IMR-90 (cell line): Measurements from ENCODE around the gene PLCG2. TPM values are rescaled to one million over a fixed set of nuclear protein-coding genes. Genes with fewer than 3 reads are reported as not detected.

Experiments
- ATAC-seq: fragments of 200-7000 bp; cut with Tn5 transposase; 2 replicates; pipeline ENCODE4 v1.9.1; 2020; ENCODE audit warnings: low read depth, mild to moderate bottlenecking, moderate library complexity
- BruUV-seq: library from RNA; stranded (reverse); fragments of 400-500 nt; replicated peaks from 2 replicates; lab custom pipeline; 2021; lab: Mats Ljungman, UMichigan
- CTCF ChIA-PET: fragments of 300-600 bp; formaldehyde crosslinking; extraction: SDS; loops from one replicate; lab custom pipeline; 2021; ENCODE audit warnings: antibody characterized with exemption; lab: Yijun Ruan, JAX
- POLR2A ChIA-PET: fragments of 300-600 bp; sonication (Branson Sonifier 250); formaldehyde crosslinking; loops from one replicate; lab custom pipeline; 2022; ENCODE audit warnings: antibody characterized with exemption; ENCODE audit not compliant: unreplicated experiment; lab: Charles Lee
- DNase-seq: peaks from one replicate; pipeline ENCODE4 v3.0.0; 2013
- H2AFZ ChIP-seq: replicated peaks from 2 replicates; pipeline ENCODE3; 2013; ENCODE audit warnings: low read length, mild to moderate bottlenecking; ENCODE audit not compliant: poor library complexity
- H2AK5ac ChIP-seq: 2 replicates; pipeline ENCODE4 v1.6.1; 2013; ENCODE audit warnings: low read depth, low read length, inconsistent platforms
- H2AK9ac ChIP-seq: replicated peaks from 2 replicates; pipeline ENCODE3; 2013; ENCODE audit warnings: mild to moderate bottlenecking, low read depth, low read length, moderate library complexity; ENCODE audit not compliant: poor library complexity
- H2BK120ac ChIP-seq: 2 replicates; pipeline ENCODE4 v1.6.1; 2013; ENCODE audit warnings: low read depth, low read length, inconsistent platforms
- H2BK15ac ChIP-seq: 3 replicates; pipeline ENCODE4 v1.6.1; 2013; ENCODE audit warnings: low read depth, low read length, inconsistent platforms
- H2BK20ac ChIP-seq: 2 replicates; pipeline ENCODE4 v1.6.1; 2013; ENCODE audit warnings: low read depth, mild to moderate bottlenecking, inconsistent platforms, low read length, moderate library complexity
- H2BK5ac ChIP-seq: 2 replicates; pipeline ENCODE4 v1.6.1; 2013; ENCODE audit warnings: mild to moderate bottlenecking, low read depth, low read length, inconsistent platforms; ENCODE audit not compliant: poor library complexity, severe bottlenecking
- H3K14ac ChIP-seq: replicated peaks from 2 replicates; pipeline ENCODE4 v1.6.1; 2013; ENCODE audit warnings: low read depth, low read length, inconsistent platforms
- H3K18ac ChIP-seq: 2 replicates; pipeline ENCODE4 v1.6.1; 2013; ENCODE audit warnings: low read depth, low read length, control low read depth
- H3K23ac ChIP-seq: 2 replicates; pipeline ENCODE4 v1.6.1; 2013; ENCODE audit warnings: low read depth, low read length, inconsistent platforms
- H3K27ac ChIP-seq: 2 replicates; pipeline ENCODE4 v1.5.1; 2013; ENCODE audit warnings: mild to moderate bottlenecking, control low read depth, low read length; ENCODE audit not compliant: insufficient read depth
- H3K27me3 ChIP-seq: 2 replicates; pipeline ENCODE4 v1.6.1; 2013; ENCODE audit warnings: low read length; ENCODE audit not compliant: control insufficient read depth, insufficient read depth
- H3K36me3 ChIP-seq: 2 replicates; pipeline ENCODE4 v1.6.1; 2013; ENCODE audit warnings: low read length, mixed read lengths; ENCODE audit not compliant: control insufficient read depth, insufficient read depth
- H3K4ac ChIP-seq: 2 replicates; pipeline ENCODE4 v1.6.1; 2013; ENCODE audit warnings: low read depth, low read length, inconsistent platforms
- H3K4me1 ChIP-seq: 2 replicates; pipeline ENCODE4 v1.6.1; 2013; ENCODE audit warnings: low read length, mixed read lengths; ENCODE audit not compliant: control insufficient read depth, insufficient read depth
- H3K4me2 ChIP-seq: 2 replicates; pipeline ENCODE4 v1.6.1; 2013; ENCODE audit warnings: low read depth, mild to moderate bottlenecking, control low read depth, low read length, moderate library complexity
- H3K4me3 ChIP-seq: 2 replicates; pipeline ENCODE4 v1.5.1; 2013; ENCODE audit warnings: low read depth, mild to moderate bottlenecking, control low read depth, low read length, moderate library complexity; ENCODE audit not compliant: insufficient read depth
- H3K56ac ChIP-seq: 2 replicates; pipeline ENCODE4 v1.6.1; 2013; ENCODE audit warnings: low read length, inconsistent platforms; ENCODE audit not compliant: insufficient read depth; ENCODE audit errors: extremely low read depth
- H3K79me1 ChIP-seq, 2 experiments: 2 replicates each; pipeline ENCODE4 v1.6.1; 2013; ENCODE audit warnings: low read length in 2 of 2, inconsistent platforms in 1 of 2, low read depth in 1 of 2
- H3K9ac ChIP-seq: 2 replicates; pipeline ENCODE4 v1.6.1; 2013; ENCODE audit warnings: low read depth, low read length, control low read depth
- H3K9me1 ChIP-seq: 2 replicates; pipeline ENCODE4 v1.6.1; 2013; ENCODE audit warnings: low read length, inconsistent platforms; ENCODE audit not compliant: insufficient read depth
- H3K9me3 ChIP-seq: 2 replicates; pipeline ENCODE4 v1.6.1; 2013; ENCODE audit warnings: low read length; ENCODE audit not compliant: control insufficient read depth, insufficient read depth
- H4K20me1 ChIP-seq: 2 replicates; pipeline ENCODE4 v1.6.1; 2013; ENCODE audit warnings: low read length, inconsistent platforms; ENCODE audit not compliant: insufficient read depth
- H4K5ac ChIP-seq: 2 replicates; pipeline ENCODE4 v1.6.1; 2013; ENCODE audit warnings: mild to moderate bottlenecking, low read depth, low read length, control low read depth
- H4K8ac ChIP-seq, 2 experiments: 2 replicates each; pipeline ENCODE4 v1.6.1; 2013; ENCODE audit warnings: low read depth in 2 of 2, low read length in 2 of 2, control low read depth in 1 of 2, inconsistent platforms in 1 of 2
- H4K91ac ChIP-seq: 2 replicates; pipeline ENCODE4 v1.6.1; 2013; ENCODE audit warnings: low read depth, low read length, inconsistent platforms; ENCODE audit not compliant: insufficient read depth
- BHLHE40 ChIP-seq: fragments of 150-350 bp; IDR thresholded peaks from 2 replicates; pipeline ENCODE4 v1.6.1; 2016; ENCODE audit warnings: mild to moderate bottlenecking, low read depth, low read length
- CEBPB ChIP-seq: IDR thresholded peaks from 2 replicates; pipeline ENCODE4 v1.6.1; 2012; ENCODE audit warnings: low read depth, low read length, improper control_type of control experiment
- CHD1 ChIP-seq: IDR thresholded peaks from 2 replicates; pipeline ENCODE4 v1.6.1; 2012; ENCODE audit warnings: low read depth, low read length, improper control_type of control experiment
- FOS ChIP-seq: fragments of 150-350 bp; IDR thresholded peaks from 2 replicates; pipeline ENCODE4 v1.6.1; 2016; ENCODE audit warnings: low read depth, low read length
- MAFK ChIP-seq: IDR thresholded peaks from 2 replicates; pipeline ENCODE4 v1.6.1; 2012; ENCODE audit warnings: low read depth, low read length, improper control_type of control experiment
- MAZ ChIP-seq: IDR thresholded peaks from 2 replicates; pipeline ENCODE4 v1.6.1; 2012; ENCODE audit warnings: low read depth, mild to moderate bottlenecking, low read length, improper control_type of control experiment, moderate library complexity, borderline replicate concordance
- MXI1 ChIP-seq: IDR thresholded peaks from 2 replicates; pipeline ENCODE4 v1.6.1; 2012; ENCODE audit warnings: low read depth, mild to moderate bottlenecking, low read length, moderate library complexity, borderline replicate concordance
- NFE2L2 ChIP-seq: fragments of 150-350 bp; IDR thresholded peaks from 2 replicates; pipeline ENCODE4 v1.6.1; 2016; ENCODE audit warnings: low read depth, mild to moderate bottlenecking, low read length
- POLR2A ChIP-seq: IDR thresholded peaks from 2 replicates; pipeline ENCODE4 v1.6.1; 2012; ENCODE audit warnings: mild to moderate bottlenecking, low read depth, low read length
- RAD21 ChIP-seq: IDR thresholded peaks from 2 replicates; pipeline ENCODE4 v1.6.1; 2012; ENCODE audit warnings: low read length, improper control_type of control experiment
- RCOR1 ChIP-seq: IDR thresholded peaks from 2 replicates; pipeline ENCODE4 v1.6.1; 2012; ENCODE audit warnings: mild to moderate bottlenecking, low read length, improper control_type of control experiment; ENCODE audit not compliant: insufficient replicate concordance
- RFX5 ChIP-seq: IDR thresholded peaks from 2 replicates; pipeline ENCODE4 v1.8.0; 2012; ENCODE audit warnings: low read depth, mild to moderate bottlenecking, low read length, moderate library complexity
- SMC3 ChIP-seq: fragments of 150-350 bp; IDR thresholded peaks from 2 replicates; pipeline ENCODE4 v1.6.1; 2016; ENCODE audit warnings: low read depth, mild to moderate bottlenecking, antibody characterized with exemption, low read length, moderate library complexity
- USF2 ChIP-seq: fragments of 150-350 bp; IDR thresholded peaks from 2 replicates; pipeline ENCODE4 v1.6.1; 2017; ENCODE audit warnings: mild to moderate bottlenecking, antibody characterized with exemption, low read length, low read depth
- WGBS, 2 experiments: methylation state at CpG; one replicate each; pipeline versions ENCODE4 v1.1.5 to v1.1.7; 2013; ENCODE audit warnings: missing lambda C conversion rate in 2 of 2; ENCODE audit not compliant: insufficient read length in 1 of 2; ENCODE audit errors: extremely low coverage in 2 of 2; 5-methylcytosine and 5-hydroxymethylcytosine counted together
- dilution Hi-C: fragments of 300-500 bp; cut with HindIII; formaldehyde crosslinking; loops from one replicate; pipeline ENCODE4 v1.14.3; 2018; ENCODE audit warnings: low sequenced_read_pairs; ENCODE audit not compliant: unreplicated experiment
- in situ Hi-C: fragments of 300-500 bp; cut with MboI; formaldehyde crosslinking; loops from 3 replicates; pipeline ENCODE4 v1.14.3; 2019; ENCODE audit warnings: low sequenced_read_pairs, inconsistent platforms, mixed read lengths
- intact Hi-C: fragments of 100-400 bp; cut with micrococcal nuclease; formaldehyde crosslinking; loops from 2 replicates; pipeline ENCODE4 v1.10.0; 2022
- polyA plus RNA-seq, 3 experiments: library from polyadenylated mRNA; depleted of rRNA; stranded (reverse); fragments of >200 nt; gene quantifications; 2 replicates each; pipeline ENCODE4 v1.2.3, GENCODE V29; 2012; ENCODE audit warnings: low replicate concordance in 1 of 3
- total RNA-seq: library from RNA; depleted of rRNA; stranded (reverse); fragments of >200 nt; gene quantifications from 2 replicates; pipeline ENCODE4 v1.2.3, GENCODE V29; 2012
- TF ChIP-seq, protein P1 (sequence below): conservative IDR thresholded peaks from 2 replicates; pipeline ENCODE4 v1.5.1; 2012; ENCODE audit warnings: mild to moderate bottlenecking, low read depth, low read length, improper control_type of control experiment
- TF ChIP-seq, protein P2 (sequence below): fragments of 150-350 bp; IDR thresholded peaks from 2 replicates; pipeline ENCODE4 v1.6.1; 2016; ENCODE audit warnings: low read depth, mild to moderate bottlenecking, low read length, moderate library complexity, borderline replicate concordance

The PLCG2 gene
- total and polyA plus RNA-seq, 2 of the 4 experiments (the other 2 are of a cell fraction) = 0.14 to 0.18 TPM

- POLR2A ChIA-PET = no interaction called here
- no peak overlapping the region for H2BK120ac ChIP-seq
- in situ Hi-C loops (no loop called here), intact Hi-C loops (no loop called here), dilution Hi-C loops (no loop called here)
- no peak overlapping the region for H3K4me3 ChIP-seq
- no peak overlapping the region for H3K9ac ChIP-seq
- no peak overlapping the region for H4K5ac ChIP-seq
- no peaks in the 10 kb centered on the region for H3K9me1 ChIP-seq
- no peaks in the 10 kb centered on the region for H3K9me3 ChIP-seq
- H3K14ac ChIP-seq = no peak overlapping the region
- no peak overlapping the region for H3K56ac ChIP-seq
- H3K36me3 ChIP-seq = no peaks in the 10 kb centered on the region
- no peak overlapping the region for H3K27ac ChIP-seq
- no peak overlapping the region for H3K23ac ChIP-seq
- no peak overlapping the region for H3K4ac ChIP-seq
- H2BK5ac ChIP-seq = no peak overlapping the region
- ATAC-seq (no peak), DNase-seq (no peak)
- no peak overlapping the region for H3K18ac ChIP-seq
- H4K8ac ChIP-seq = no peak overlapping the region
- H2BK15ac ChIP-seq = no peak overlapping the region
- BruUV-seq = no TSS peak
- H3K4me2 ChIP-seq = no peak overlapping the region
- H2AFZ ChIP-seq = no peak overlapping the region
- H3K27me3 ChIP-seq = peaks cover 1% of the 10 kb centered on the region
- H4K20me1 ChIP-seq = no peaks in the 10 kb centered on the region
- no peak overlapping the region for H4K91ac ChIP-seq
- no peak overlapping the region for H2BK20ac ChIP-seq
- no peak for TF ChIP-seq RCOR1
- TF ChIP-seq MAZ = no peak
- TF ChIP-seq POLR2A = no peak
- TF ChIP-seq, protein P1, sequence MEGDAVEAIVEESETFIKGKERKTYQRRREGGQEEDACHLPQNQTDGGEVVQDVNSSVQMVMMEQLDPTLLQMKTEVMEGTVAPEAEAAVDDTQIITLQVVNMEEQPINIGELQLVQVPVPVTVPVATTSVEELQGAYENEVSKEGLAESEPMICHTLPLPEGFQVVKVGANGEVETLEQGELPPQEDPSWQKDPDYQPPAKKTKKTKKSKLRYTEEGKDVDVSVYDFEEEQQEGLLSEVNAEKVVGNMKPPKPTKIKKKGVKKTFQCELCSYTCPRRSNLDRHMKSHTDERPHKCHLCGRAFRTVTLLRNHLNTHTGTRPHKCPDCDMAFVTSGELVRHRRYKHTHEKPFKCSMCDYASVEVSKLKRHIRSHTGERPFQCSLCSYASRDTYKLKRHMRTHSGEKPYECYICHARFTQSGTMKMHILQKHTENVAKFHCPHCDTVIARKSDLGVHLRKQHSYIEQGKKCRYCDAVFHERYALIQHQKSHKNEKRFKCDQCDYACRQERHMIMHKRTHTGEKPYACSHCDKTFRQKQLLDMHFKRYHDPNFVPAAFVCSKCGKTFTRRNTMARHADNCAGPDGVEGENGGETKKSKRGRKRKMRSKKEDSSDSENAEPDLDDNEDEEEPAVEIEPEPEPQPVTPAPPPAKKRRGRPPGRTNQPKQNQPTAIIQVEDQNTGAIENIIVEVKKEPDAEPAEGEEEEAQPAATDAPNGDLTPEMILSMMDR = no peak
- no peak for TF ChIP-seq MXI1
- no peak for TF ChIP-seq CEBPB
- no peak for TF ChIP-seq MAFK
- no peak for TF ChIP-seq BHLHE40
- no peak for TF ChIP-seq NFE2L2
- TF ChIP-seq, protein P2, sequence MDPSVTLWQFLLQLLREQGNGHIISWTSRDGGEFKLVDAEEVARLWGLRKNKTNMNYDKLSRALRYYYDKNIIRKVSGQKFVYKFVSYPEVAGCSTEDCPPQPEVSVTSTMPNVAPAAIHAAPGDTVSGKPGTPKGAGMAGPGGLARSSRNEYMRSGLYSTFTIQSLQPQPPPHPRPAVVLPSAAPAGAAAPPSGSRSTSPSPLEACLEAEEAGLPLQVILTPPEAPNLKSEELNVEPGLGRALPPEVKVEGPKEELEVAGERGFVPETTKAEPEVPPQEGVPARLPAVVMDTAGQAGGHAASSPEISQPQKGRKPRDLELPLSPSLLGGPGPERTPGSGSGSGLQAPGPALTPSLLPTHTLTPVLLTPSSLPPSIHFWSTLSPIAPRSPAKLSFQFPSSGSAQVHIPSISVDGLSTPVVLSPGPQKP = no peak
- TF ChIP-seq CHD1 = no peak
- TF ChIP-seq RAD21 = no peak
- TF ChIP-seq FOS = no peak
- no peak for TF ChIP-seq RFX5
- TF ChIP-seq USF2 = no peak
- TF ChIP-seq SMC3 = no peak
- H2AK5ac ChIP-seq = no peak overlapping the region
- no peak overlapping the region for H2AK9ac ChIP-seq
- H3K4me1 ChIP-seq = no peaks in the 10 kb centered on the region
- no peaks in the 10 kb centered on the region for H3K79me1 ChIP-seq
- WGBS, 2 experiments = 20% methylated on average over 1 of the region's 2 CpGs; no CpG with 5 or more reads in 1 of the 2 experiments
- CTCF ChIA-PET = no interaction called here
Observed at GRCh38 chr16:81852347-81852746, 73.3 kb downstream of the PLCG2 start.
